SH-SY5Y (cell line): Measurements from ENCODE around the gene IRF2.

Experiments used
- GATA2 ChIP-seq: IDR thresholded peaks from 2 replicates; pipeline ENCODE4 v1.6.1; 2011; ENCODE audit warnings: mild to moderate bottlenecking, low read depth, low read length
- GATA3 ChIP-seq: IDR thresholded peaks from 2 replicates; pipeline ENCODE4 v1.6.1; 2011; ENCODE audit warnings: low read depth, mild to moderate bottlenecking, low read length, moderate library complexity

IRF2 gene

GRCh38 chr4:184347251-184348239 lies 126.8 kb downstream of the IRF2 start:
- TF ChIP-seq GATA2 (no peak), GATA3 (no peak)

- TF ChIP-seq GATA2 (no peak), GATA3 (no peak)
These were observed 127.7 kb downstream of the IRF2 start for GRCh38 chr4:184346682-184347081.

GRCh38 chr4:184345573-184345922 lies 128.8 kb downstream of the IRF2 start:
- TF ChIP-seq GATA2 (no peak), GATA3 (no peak)

- no peak for TF ChIP-seq GATA3
- TF ChIP-seq GATA2 = no peak
These were observed 129.3 kb downstream of the IRF2 start for GRCh38 chr4:184344899-184345572.

GRCh38 chr4:184344435-184344834 lies 129.9 kb downstream of the IRF2 start:
- TF ChIP-seq GATA2 (no peak), GATA3 (no peak)

GRCh38 chr4:184343502-184344177 lies 130.7 kb downstream of the IRF2 start:
- TF ChIP-seq GATA2 (no peak), GATA3 (no peak)

- no peak for TF ChIP-seq GATA2
- no peak for TF ChIP-seq GATA3
These were observed 132.0 kb downstream of the IRF2 start for GRCh38 chr4:184342167-184342856.

- TF ChIP-seq GATA3 = no peak
- no peak for TF ChIP-seq GATA2
These were observed 136.4 kb downstream of the IRF2 start for GRCh38 chr4:184337907-184338306.
